Transverse colon (tissue), 4 donors: ENCODE measurements around the gene CLMN. TPM values are rescaled to one million over a fixed set of nuclear protein-coding genes. Genes with fewer than 3 reads are reported as not detected.

Source experiments
- DNase-seq: peaks from one replicate; pipeline ENCODE4 v3.0.0-alpha.2; 2019
- H3K27ac ChIP-seq, 4 donors: fragments of 200-600 bp; sonication (generic); 2 replicates each; pipeline ENCODE4 v1.5.1; 2016 to 2018; ENCODE audit warnings: inconsistent platforms in 4 of 4
- H3K27me3 ChIP-seq: fragments of 200-600 bp; sonication (generic); 2 replicates; pipeline ENCODE4 v1.5.1; 2017; ENCODE audit warnings: inconsistent platforms
- H3K36me3 ChIP-seq, 4 donors: fragments of 200-600 bp; sonication (generic); 2 replicates each; pipeline ENCODE4 v1.5.1; 2017 to 2019; ENCODE audit warnings: inconsistent platforms in 4 of 4
- H3K4me1 ChIP-seq, 4 donors: fragments of 200-600 bp; sonication (generic); 2 replicates each; pipeline ENCODE4 v1.5.1; 2017 to 2020; ENCODE audit warnings: inconsistent platforms in 4 of 4
- H3K4me3 ChIP-seq, 4 donors: fragments of 200-600 bp; sonication (generic); 1 replicate in 1 of 4; 2 replicates in 3 of 4; pipeline versions ENCODE4 v1.5.1 to v1.6.1; 2017 to 2019; ENCODE audit warnings: inconsistent platforms in 4 of 4
- H3K9me3 ChIP-seq, 2 donors: fragments of 200-600 bp; sonication (generic); 2 replicates each; pipeline ENCODE4 v1.5.1; 2017 to 2019; ENCODE audit warnings: inconsistent platforms in 2 of 2
- EP300 ChIP-seq: sonication (generic); formaldehyde crosslinking; IDR thresholded peaks from one replicate; pipeline ENCODE4 v1.6.1; 2017; ENCODE audit warnings: antibody characterized with exemption, low read depth
- POLR2A ChIP-seq: fragments of 450-650 bp; IDR thresholded peaks from one replicate; pipeline ENCODE4 v1.6.1; 2016; ENCODE audit warnings: antibody characterized with exemption, mild to moderate bottlenecking, moderate library complexity
- POLR2AphosphoS5 ChIP-seq, 3 donors: sonication (generic); formaldehyde crosslinking; IDR thresholded peaks; one replicate each; pipeline ENCODE4 v1.6.1; 2016; ENCODE audit warnings: antibody characterized with exemption in 3 of 3
- WGBS, 2 donors: methylation state at CpG; one replicate each; pipeline ENCODE4 v1.1.5; 2018; ENCODE audit warnings: low coverage in 1 of 2; 5-methylcytosine and 5-hydroxymethylcytosine counted together
- in situ Hi-C, 4 donors: fragments of 200-750 bp; cut with MboI; loops; one replicate each; pipeline versions ENCODE4 v1.15.0 to v1.15.1; 2017; ENCODE audit warnings: low sequenced_read_pairs in 3 of 4, low pct_ligation_motif_present in 1 of 4, low pct_unique_long_range_greater_than_20kb in 1 of 4
- intact Hi-C: fragments of 100-400 bp; cut with DNase I; formaldehyde crosslinking; loops from one replicate; pipeline ENCODE4 v1.15.1; 2023; ENCODE audit warnings: low total_unique reads
- total RNA-seq, 4 donors: library from RNA; depleted of rRNA; stranded (reverse); fragments of >200 nt; gene quantifications; one replicate each; pipeline ENCODE4 v1.1.0, GENCODE V29; 2016
- TF ChIP-seq, protein P1 (sequence below), 5 experiments: fragments of 200-600 bp in 3 of 5; fragments of 450-650 bp in 2 of 5; sonication (generic) in 3 of 5; IDR thresholded peaks; 1 replicate in 2 of 5; 2 replicates in 3 of 5; pipeline ENCODE4 v1.5.1; 2016 to 2017; ENCODE audit warnings: antibody characterized with exemption in 5 of 5, inconsistent platforms in 3 of 5, mild to moderate bottlenecking in 2 of 5, moderate library complexity in 1 of 5

Gene CLMN
- total RNA-seq, 4 donors from 2014 or later = 71.1 to 118 (median 90.1) TPM

DNA sequence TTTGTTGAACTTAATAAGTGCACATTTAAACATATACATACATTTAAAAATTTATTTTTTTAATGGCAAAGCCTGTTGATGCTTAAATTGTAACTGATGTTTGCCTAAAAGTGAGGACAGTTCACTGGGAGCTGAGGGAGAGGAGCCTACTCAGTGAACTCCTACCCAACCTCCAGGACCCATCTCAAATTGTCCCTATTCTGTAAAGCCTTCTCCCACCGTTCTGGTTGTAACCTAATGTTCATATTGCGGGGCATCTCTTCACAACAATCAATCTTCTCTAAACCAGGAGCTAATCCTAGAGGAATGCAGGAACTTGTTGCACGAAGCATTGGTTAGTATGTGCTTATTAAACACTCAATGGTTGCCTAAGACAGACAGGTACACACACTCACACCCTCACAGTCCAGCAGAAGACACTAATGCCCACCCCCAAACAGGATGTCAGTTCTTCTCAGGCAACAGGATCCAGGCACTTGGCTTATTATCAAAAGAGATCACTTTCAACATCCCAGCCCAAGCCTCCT, 1.8 kb downstream of the CLMN start:
- intact Hi-C loops (no loop called here), in situ Hi-C loops (no loop called here)
- Histone ChIP-seq H3K4me1 (peaks cover 25 to 54% (median 33%) of the 10 kb centered on the region in 4 donors), H3K4me3 (peak overlapping the region in 2 of 4 donors; percentile 86 to 97), H3K27me3 (no peaks in the 10 kb centered on the region), H3K9me3 (no peaks in the 10 kb centered on the region), H3K36me3 (no peaks in the 10 kb centered on the region), H3K27ac (peak overlapping the region; percentile 87 to 93 (median 92))
- TF ChIP-seq POLR2AphosphoS5 (IDR thresholded peaks at IDR 0.05) = no peak
- no peak for TF ChIP-seq EP300
- TF ChIP-seq POLR2A = no peak
- TF ChIP-seq, protein P1, sequence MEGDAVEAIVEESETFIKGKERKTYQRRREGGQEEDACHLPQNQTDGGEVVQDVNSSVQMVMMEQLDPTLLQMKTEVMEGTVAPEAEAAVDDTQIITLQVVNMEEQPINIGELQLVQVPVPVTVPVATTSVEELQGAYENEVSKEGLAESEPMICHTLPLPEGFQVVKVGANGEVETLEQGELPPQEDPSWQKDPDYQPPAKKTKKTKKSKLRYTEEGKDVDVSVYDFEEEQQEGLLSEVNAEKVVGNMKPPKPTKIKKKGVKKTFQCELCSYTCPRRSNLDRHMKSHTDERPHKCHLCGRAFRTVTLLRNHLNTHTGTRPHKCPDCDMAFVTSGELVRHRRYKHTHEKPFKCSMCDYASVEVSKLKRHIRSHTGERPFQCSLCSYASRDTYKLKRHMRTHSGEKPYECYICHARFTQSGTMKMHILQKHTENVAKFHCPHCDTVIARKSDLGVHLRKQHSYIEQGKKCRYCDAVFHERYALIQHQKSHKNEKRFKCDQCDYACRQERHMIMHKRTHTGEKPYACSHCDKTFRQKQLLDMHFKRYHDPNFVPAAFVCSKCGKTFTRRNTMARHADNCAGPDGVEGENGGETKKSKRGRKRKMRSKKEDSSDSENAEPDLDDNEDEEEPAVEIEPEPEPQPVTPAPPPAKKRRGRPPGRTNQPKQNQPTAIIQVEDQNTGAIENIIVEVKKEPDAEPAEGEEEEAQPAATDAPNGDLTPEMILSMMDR (IDR thresholded peaks at IDR 0.05) = no peak
- no peak for DNase-seq
- 83 to 86% methylated on average over 1 to 3 of the region's 3 CpGs for WGBS, 2 donors

DNA sequence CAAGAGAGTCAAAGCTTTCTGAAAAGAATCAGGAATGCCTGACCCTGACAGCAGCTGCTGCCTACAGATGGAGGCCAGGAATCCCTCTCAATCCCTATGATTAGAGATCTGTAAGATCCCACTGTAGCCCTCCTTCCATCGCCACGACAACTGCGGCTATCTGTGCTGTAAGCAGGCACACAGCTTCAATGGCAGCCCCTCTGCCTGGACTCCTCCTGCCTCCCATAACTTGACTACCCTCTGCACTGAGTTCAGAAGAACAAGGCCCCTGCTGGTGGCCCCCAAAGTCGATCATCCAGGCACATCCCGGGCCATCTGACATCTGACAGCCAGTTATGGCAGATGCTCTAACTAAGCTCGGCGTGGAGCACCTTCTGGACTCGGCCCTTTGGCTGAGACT, 2.9 kb downstream of the CLMN start:
- Histone ChIP-seq H3K9me3 (no peaks in the 10 kb centered on the region), H3K27ac (peak overlapping the region in 2 of 4 donors; percentile 2 to 41), H3K27me3 (no peaks in the 10 kb centered on the region), H3K4me3 (no peak overlapping the region), H3K36me3 (no peaks in the 10 kb centered on the region), H3K4me1 (peaks cover 20 to 52% (median 36%) of the 10 kb centered on the region in 4 donors)
- intact Hi-C loops (no loop called here), in situ Hi-C loops (no loop called here)
- DNase-seq = no peak
- TF ChIP-seq EP300 (no peak), POLR2A (no peak), POLR2AphosphoS5 (IDR thresholded peaks at IDR 0.05) (no peak)
- TF ChIP-seq, protein P1 (IDR thresholded peaks at IDR 0.05) = no peak
- 76% methylated on average over 8 of the region's 8 CpGs; no CpG with 5 or more reads in 1 of the 2 donors for WGBS, 2 donors

DNA sequence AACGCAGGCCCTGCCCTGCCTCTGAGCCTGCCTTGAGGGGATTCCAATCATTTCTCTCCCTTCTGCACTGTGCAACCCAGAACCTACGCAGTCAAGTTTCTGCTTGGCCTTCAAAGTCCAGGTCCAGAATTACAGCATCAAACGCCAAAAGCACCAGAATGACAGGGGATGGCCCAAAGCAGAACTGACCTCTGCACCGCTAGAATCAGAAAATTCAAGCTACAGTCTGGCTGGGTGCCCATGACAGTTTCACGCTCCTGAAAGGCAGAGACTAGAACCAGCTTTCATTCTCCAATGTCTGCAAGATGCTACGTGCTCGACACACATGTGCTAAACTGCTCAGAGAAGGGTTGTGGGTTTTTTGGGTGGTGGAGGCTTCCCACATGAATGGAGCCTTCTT, 4.1 kb downstream of the CLMN start:
- Histone ChIP-seq H3K36me3 (no peaks in the 10 kb centered on the region), H3K4me3 (no peak overlapping the region), H3K4me1 (peaks cover 24 to 54% (median 45%) of the 10 kb centered on the region in 4 donors), H3K9me3 (no peaks in the 10 kb centered on the region), H3K27ac (peak overlapping the region in 2 of 4 donors; percentile 51 to 81), H3K27me3 (no peaks in the 10 kb centered on the region)
- WGBS, 2 donors = 80 to 84% methylated on average over 2 to 7 of the region's 7 CpGs
- intact Hi-C loops (no loop called here), in situ Hi-C loops (no loop called here)
- no peak for DNase-seq
- TF ChIP-seq, protein P1 (IDR thresholded peaks at IDR 0.05) = no peak
- TF ChIP-seq POLR2AphosphoS5 (IDR thresholded peaks at IDR 0.05) (no peak), EP300 (no peak), POLR2A (no peak)

GRCh38 chr14:95315156-95315555, 4.6 kb downstream of the CLMN start:
- WGBS, 2 donors = 83 to 100% methylated on average over 1 to 6 of the region's 6 CpGs
- peak overlapping the region; percentile 51 to 81 (median 64) for H3K27ac ChIP-seq
- TF ChIP-seq POLR2AphosphoS5 (IDR thresholded peaks at IDR 0.05) (no peak), EP300 (no peak), POLR2A (no peak)
- TF ChIP-seq, protein P1 (IDR thresholded peaks at IDR 0.05) = no peak
- H3K36me3 ChIP-seq = no peaks in the 10 kb centered on the region
- no peaks in the 10 kb centered on the region for H3K9me3 ChIP-seq
- intact Hi-C loops = no loop called here
- H3K27me3 ChIP-seq = no peaks in the 10 kb centered on the region
- peaks cover 20 to 52% (median 45%) of the 10 kb centered on the region in 4 donors for H3K4me1 ChIP-seq
- no peak for DNase-seq
- no peak overlapping the region for H3K4me3 ChIP-seq
- in situ Hi-C loops = no loop called here
